Kidney (tissue), 14 donors: Measurements from ENCODE around the gene GSTM2. TPM values are rescaled to one million over a fixed set of nuclear protein-coding genes. Genes with fewer than 3 reads are reported as not detected.
"Not testable (repeated sequence)": the region's sequence is repeated elsewhere in the genome, so short reads cannot be mapped to it uniquely, and the experiment has no call there.

Experiments used
- DNase-seq, 5 donors: peaks; one replicate each; pipeline ENCODE4 v3.0.0-alpha.2; 2013 to 2020
- FAIRE-seq: peaks from 2 replicates; lab custom pipeline; 2012; peaks lifted over from hg19 to GRCh38; lab: Jason Lieb, UNC
- H3K27ac ChIP-seq, 2 donors: one replicate each; pipeline ENCODE4 v1.7.0; 2013; ENCODE audit warnings: low read depth in 2 of 2, low read length in 2 of 2, inconsistent platforms in 1 of 2
- H3K27me3 ChIP-seq: one replicate; pipeline ENCODE4 v1.7.1; 2013; ENCODE audit warnings: low read length, inconsistent platforms; ENCODE audit not compliant: control insufficient read depth, insufficient read depth
- H3K36me3 ChIP-seq, 3 donors: one replicate each; pipeline versions ENCODE4 v1.7.0 to v1.7.1; 2013; ENCODE audit warnings: low read length in 3 of 3, control low read depth in 1 of 3, inconsistent platforms in 1 of 3; ENCODE audit not compliant: insufficient read depth in 3 of 3, control insufficient read depth in 2 of 3
- H3K4me1 ChIP-seq, 3 donors: one replicate each; pipeline versions ENCODE4 v1.7.0 to v1.7.1; 2013; ENCODE audit warnings: low read length in 3 of 3, inconsistent platforms in 1 of 3, low read depth in 1 of 3; ENCODE audit not compliant: control insufficient read depth in 2 of 3, insufficient read depth in 2 of 3
- H3K4me3 ChIP-seq, 3 donors: one replicate each; pipeline versions ENCODE4 v1.7.0 to v1.8.1; 2013; ENCODE audit warnings: low read length in 3 of 3, control low read depth in 1 of 3, inconsistent platforms in 1 of 3
- H3K9ac ChIP-seq, 3 donors: one replicate each; pipeline versions ENCODE4 v1.7.0 to v1.7.1; 2013; ENCODE audit warnings: low read length in 3 of 3, control low read depth in 1 of 3, inconsistent platforms in 1 of 3
- H3K9me3 ChIP-seq, 3 donors: one replicate each; pipeline versions ENCODE4 v1.7.0 to v1.7.1; 2013; ENCODE audit warnings: low read length in 3 of 3, control low read depth in 1 of 3, inconsistent platforms in 1 of 3; ENCODE audit not compliant: control insufficient read depth in 2 of 3, insufficient read depth in 1 of 3
- intact Hi-C: fragments of 100-400 bp; cut with DNase I; formaldehyde crosslinking; loops from one replicate; pipeline ENCODE4 v1.11.1; 2022
- polyA plus RNA-seq: library from polyadenylated mRNA; stranded (reverse); fragments of 350-450 nt; fragmentation: Illumina TruSeq; extraction: RNeasy Lipid Tissue Mini Kit (QIAGEN cat#74804); gene quantifications from one replicate; pipeline ENCODE4 v1.2.3, GENCODE V29; 2014; ENCODE audit warnings: low read depth, low replicate concordance; ENCODE audit not compliant: insufficient read depth
- total RNA-seq: library from RNA; stranded (reverse); fragmentation: NEBNext Ultra II Directional; extraction: Animal tissue kit (Norgen Biotek cat#: 25700); gene quantifications from one replicate; pipeline ENCODE4 v1.2.1, GENCODE V29; 2021
- TF ChIP-seq, protein P1 (sequence below): IDR thresholded peaks from 3 replicates; pipeline ENCODE4 v1.5.1; 2012; ENCODE audit warnings: mild to moderate bottlenecking, moderate library complexity, borderline replicate concordance; ENCODE audit not compliant: insufficient read depth; ENCODE audit errors: extremely low read depth
- donor health status: control.
- donor health status: control.
- donor health status: control.
- donor health status: control.
- donor health status: control.
- donor health status: DM: yes; HTN: yes; CAD: no.
- donor health status: Normal renal cell carcinoma (clear cell type).

The GSTM2 gene
- total and polyA plus RNA-seq, 2 donors from 2014 or later = 47.1 to 116 TPM

DNA sequence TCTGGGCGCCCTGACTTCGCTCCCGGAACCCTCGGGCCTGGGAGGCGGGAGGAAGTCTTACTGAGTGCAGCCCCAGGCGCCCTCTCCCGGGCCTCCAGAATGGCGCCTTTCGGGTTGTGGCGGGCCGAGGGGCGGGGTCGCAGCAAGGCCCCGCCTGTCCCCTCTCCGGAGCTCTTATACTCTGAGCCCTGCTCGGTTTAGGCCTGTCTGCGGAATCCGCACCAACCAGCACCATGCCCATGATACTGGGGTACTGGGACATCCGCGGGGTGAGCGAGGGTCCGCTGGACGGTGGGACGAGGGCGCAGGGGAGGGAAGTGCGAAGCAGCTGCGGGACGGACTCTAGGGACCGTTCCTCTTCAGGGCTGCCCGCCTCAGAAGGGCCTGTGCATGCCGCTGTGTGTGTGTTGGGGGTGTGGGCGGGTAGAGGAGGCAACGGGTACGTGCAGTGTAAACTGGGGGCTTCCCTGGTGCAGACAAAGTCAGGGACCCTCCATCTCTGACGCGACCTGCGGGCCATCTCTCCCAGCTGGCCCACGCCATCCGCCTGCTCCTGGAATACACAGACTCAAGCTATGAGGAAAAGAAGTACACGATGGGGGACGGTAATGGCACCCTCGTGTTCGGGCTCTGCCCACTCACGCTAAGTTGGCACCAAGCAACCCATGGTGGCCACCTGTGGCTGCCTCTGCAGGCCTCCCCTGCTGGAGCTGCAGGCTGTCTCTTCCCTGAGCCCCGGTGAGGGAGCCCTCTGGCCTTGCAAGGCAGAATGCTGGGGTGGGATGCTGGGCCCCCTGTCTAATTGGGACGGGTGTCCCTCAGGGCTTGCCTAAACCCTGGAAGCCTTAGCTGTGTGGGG is 20.0 kb downstream of the GSTM2 start, which contains the start of gene GSTM1:
GSTM1 (plus strand) TSS at position 177 of the 859 bp plus-strand sequence; CDS start at position 234, 57 bp downstream.
- TF ChIP-seq, protein P1, sequence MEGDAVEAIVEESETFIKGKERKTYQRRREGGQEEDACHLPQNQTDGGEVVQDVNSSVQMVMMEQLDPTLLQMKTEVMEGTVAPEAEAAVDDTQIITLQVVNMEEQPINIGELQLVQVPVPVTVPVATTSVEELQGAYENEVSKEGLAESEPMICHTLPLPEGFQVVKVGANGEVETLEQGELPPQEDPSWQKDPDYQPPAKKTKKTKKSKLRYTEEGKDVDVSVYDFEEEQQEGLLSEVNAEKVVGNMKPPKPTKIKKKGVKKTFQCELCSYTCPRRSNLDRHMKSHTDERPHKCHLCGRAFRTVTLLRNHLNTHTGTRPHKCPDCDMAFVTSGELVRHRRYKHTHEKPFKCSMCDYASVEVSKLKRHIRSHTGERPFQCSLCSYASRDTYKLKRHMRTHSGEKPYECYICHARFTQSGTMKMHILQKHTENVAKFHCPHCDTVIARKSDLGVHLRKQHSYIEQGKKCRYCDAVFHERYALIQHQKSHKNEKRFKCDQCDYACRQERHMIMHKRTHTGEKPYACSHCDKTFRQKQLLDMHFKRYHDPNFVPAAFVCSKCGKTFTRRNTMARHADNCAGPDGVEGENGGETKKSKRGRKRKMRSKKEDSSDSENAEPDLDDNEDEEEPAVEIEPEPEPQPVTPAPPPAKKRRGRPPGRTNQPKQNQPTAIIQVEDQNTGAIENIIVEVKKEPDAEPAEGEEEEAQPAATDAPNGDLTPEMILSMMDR = peak; percentile 32
- Histone ChIP-seq H3K9ac (peak within 1 kb of the TSS in 1 of 3 donors; percentile 73), H3K4me3 (peak within 1 kb of the TSS in 1 of 3 donors; percentile 67), H3K27me3 (no peaks in the 10 kb centered on the region), H3K9me3 (no peaks in the 10 kb centered on the region), H3K27ac (no peak within 1 kb of the TSS), H3K36me3 (no peaks in the 10 kb centered on the region), H3K4me1 (no peaks in the 10 kb centered on the region)
- intact Hi-C loops = no loop called here
- FAIRE-seq (no peak), DNase-seq (peak in 3 of 5 donors; percentile 91 to 95 (median 93))

DNA sequence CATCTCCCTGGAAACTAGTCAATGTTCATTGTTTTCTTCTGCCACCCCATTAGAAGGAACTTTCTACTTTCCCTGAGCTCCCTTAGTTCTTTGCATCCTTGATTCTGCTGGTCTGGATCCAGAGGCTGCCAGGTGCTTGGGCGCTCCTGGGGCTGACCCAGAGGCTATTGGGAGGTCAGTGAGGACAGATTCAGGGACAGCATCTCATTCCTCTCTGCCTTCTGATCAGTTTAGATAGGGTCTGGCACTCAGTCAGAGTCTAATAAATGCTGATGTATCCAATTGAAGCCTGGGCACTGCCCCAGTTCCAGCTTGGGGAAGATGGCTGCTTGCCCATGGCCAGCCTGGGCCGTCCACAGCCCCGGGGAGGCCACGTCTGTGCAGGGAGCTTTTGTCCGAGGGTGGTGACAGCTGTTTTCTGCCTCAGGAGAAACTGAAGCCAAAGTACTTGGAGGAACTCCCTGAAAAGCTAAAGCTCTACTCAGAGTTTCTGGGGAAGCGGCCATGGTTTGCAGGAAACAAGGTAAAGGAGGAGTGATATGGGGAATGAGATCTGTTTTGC is 22.1 kb downstream of the GSTM2 start:
- no peak for FAIRE-seq
- TF ChIP-seq, protein P1 = no peak
- H3K9ac ChIP-seq = no peak overlapping the region
- H3K36me3 ChIP-seq = no peaks in the 10 kb centered on the region
- no peak overlapping the region for H3K27ac ChIP-seq
- intact Hi-C loops = no loop called here
- DNase-seq = no peak
- H3K4me1 ChIP-seq = no peaks in the 10 kb centered on the region
- H3K4me3 ChIP-seq = no peak overlapping the region
- no peaks in the 10 kb centered on the region for H3K9me3 ChIP-seq
- H3K27me3 ChIP-seq = no peaks in the 10 kb centered on the region

DNA sequence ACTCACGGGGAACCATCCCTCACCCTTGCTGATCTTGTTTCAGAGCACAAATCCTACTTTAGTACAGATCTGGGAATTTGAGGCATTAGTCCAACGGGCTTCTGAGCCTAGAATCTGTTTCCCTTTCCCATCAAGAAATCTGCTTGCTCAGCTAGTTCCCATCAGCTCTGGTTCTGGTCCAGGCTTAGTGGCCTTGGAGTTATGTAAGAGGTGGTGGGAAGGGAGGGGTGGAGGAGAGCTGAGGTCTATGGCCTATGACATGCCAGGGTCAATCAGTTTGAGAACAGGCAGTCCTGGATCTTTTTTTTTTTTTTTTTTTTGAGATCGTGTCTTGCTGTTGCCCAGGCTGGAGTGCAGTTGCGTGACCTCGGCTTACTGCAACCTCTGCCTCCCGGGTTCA is 23.9 kb downstream of the GSTM2 start:
- H3K27me3 ChIP-seq = no peaks in the 10 kb centered on the region
- intact Hi-C loops = no loop called here
- no peak for FAIRE-seq
- no peak overlapping the region for H3K9ac ChIP-seq
- H3K36me3 ChIP-seq = no peaks in the 10 kb centered on the region
- no peak overlapping the region for H3K27ac ChIP-seq
- H3K4me3 ChIP-seq = no peak overlapping the region
- no peak for DNase-seq
- H3K4me1 ChIP-seq = no peaks in the 10 kb centered on the region
- H3K9me3 ChIP-seq = no peaks in the 10 kb centered on the region
- TF ChIP-seq, protein P1 = no peak

DNA sequence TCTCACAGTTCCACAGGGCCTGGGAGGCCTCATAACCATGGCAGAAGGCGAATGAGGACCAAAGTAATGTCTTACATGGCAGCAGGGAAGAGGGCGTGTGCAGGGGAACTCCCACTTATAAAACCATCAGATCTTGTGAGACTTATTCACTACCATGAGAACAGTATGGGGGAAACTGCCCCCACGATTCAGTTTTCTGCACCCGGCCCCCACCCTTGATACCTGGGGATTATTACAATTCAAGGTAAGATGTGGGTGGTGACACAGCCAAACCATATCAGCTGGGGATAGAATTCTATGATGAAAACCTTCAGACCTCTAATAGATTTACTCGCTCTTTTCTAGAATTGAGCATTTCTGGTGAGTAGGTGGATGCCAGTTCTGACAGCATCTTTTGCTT is 26.5 kb downstream of the GSTM2 start:
- H3K4me3 ChIP-seq, H3K9me3 ChIP-seq, FAIRE-seq, intact Hi-C loops, DNase-seq, H3K4me1 ChIP-seq, H3K36me3 ChIP-seq, H3K27me3 ChIP-seq, H3K27ac ChIP-seq, H3K9ac ChIP-seq: not testable (repeated sequence)

DNA sequence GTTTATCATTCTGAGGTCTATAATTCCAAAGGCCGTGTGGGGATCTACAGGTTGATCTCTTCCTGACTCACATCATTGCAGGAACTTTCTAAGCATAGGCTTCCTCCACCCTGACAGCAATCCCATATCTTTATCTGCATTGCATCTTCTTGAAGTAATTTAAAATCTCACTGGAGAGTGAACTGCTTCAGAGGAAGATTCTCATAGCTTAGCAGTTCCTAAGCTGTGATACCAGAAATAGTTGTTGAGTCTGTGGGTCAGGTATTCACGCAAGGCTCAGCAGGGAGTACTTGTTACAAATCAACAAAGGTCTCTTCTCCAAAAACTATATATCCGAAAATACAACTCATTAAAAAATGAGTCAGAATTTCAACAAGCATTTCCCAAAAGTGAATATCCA is 27.3 kb downstream of the GSTM2 start:
- H3K36me3 ChIP-seq, DNase-seq, FAIRE-seq, H3K27ac ChIP-seq, H3K4me1 ChIP-seq, H3K27me3 ChIP-seq, H3K9ac ChIP-seq, H3K9me3 ChIP-seq, intact Hi-C loops, H3K4me3 ChIP-seq: not testable (repeated sequence)
